T-helper 1 cell treated with Interleukin-12 subunit alpha and Interleukin-12 subunit beta and Interleukin-4 antibody, amounts not matched to agents 30 ng/mL and 1 ng/mL, for 36 hours (primary cell): ENCODE measurements around the gene SNCAIP. TPM values are rescaled to one million over a fixed set of nuclear protein-coding genes. Genes with fewer than 3 reads are reported as not detected.

Experiments
- intact Hi-C: fragments of 100-400 bp; cut with micrococcal nuclease; formaldehyde crosslinking; loops from one replicate; pipeline ENCODE4 v1.15.1; 2024
- total RNA-seq: library from RNA; stranded (reverse); gene quantifications from 2 replicates; pipeline ENCODE4 v1.2.3, GENCODE V29; 2022

SNCAIP gene
- total RNA-seq, 1 donor from 2014 or later, result not detected

DNA sequence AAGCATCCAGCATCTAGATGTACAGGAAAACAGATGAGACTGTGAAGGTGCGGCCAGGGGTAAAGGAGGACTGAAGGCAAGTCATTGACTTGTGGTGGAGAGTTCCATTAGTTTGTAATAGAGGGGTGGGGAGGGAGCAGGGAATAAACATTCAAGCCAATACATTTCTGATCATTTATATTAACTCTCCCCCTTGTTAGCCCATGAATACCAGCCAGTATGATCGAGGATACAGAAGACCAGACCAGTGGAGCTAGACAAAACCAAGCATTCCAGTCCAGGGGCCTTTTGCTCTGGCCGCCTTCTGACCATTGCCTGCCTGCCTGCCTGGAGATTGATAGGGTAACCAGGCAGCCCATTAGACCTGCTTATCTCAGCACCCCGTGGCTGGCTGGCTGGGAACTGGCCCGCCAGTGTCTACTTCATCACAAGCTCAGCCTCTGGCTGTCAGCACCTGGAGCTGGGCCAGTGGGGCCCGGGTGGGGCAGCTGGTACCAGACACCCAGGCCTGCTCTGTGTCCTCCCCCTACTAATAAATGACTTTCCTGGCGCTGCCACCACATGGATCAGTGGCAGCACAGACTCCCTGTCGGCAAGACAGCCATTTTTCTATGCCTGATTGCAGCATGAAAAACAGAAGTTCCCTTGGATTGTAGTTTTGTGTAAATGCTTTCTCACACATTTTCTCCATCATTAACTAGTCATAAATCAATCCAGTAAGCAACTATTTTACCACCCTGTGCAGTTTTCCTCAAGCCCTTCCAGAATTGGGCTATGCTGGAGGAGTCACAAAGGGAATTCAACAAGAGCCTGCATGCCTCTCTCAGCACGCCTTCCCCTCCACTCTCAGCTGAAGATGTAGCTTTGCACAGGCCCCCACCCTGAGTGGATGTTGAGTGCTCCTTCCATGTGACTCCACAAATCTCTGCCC, 181.3 kb downstream of the SNCAIP start:
- intact Hi-C loops, result no loop called here

DNA sequence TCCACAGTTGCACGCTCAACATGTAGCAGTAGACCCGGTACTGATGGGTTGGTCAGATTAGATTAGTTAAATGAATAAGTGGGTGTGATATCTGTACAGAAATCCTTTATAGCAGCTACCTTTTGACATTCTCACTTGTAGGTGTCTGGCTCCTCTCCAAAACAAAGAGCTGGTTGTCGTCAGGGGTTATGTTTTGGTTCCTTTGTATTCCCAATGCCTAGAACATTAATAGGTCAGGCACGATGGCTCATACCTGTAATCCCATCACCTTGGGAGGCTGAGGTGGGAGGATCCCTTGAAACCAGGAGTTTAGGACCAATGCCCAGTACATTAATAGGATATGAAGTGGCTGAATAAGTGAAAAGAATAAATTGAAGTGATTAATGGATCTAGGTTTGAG, 182.1 kb downstream of the SNCAIP start:
- intact Hi-C loops, result no loop called here

DNA sequence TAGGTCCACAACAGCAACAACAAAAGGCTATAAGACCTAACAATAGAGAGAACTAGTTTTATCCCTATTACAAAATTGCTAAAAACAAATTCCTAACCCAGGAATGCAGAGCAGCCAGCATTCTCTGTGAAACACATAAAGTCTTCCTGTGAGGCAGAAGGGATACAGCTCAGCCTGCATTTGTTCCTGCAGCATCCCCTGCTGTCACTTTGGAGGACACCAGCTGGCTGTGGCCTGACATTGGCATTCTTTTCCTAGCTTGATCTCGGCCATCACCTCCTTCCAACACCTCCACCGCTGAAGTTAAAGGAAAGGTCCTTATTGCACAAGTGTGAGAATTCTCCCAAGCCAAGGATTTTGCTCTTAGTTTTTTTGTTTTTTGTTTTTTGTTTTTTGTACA, 186.1 kb downstream of the SNCAIP start:
- intact Hi-C loops, result no loop called here

DNA sequence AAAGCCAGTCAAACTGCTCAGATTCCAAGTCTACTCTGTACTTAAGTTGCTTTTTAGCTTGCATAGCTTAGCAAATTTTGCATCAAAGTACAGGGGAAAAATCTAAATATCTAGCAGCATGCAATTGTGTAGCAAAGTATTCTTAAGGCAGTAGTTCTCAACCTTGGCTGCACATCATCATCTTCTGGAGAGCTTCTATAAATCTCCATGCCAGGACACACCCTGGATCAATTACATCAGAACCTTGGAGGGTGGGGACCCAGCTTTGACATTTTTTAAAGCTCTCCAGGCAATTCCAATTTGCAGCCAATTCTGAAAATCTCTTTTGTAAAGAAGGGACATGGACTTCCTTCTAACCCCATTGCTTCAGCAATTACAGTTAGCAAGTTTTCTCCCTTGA, 187.5 kb downstream of the SNCAIP start:
- intact Hi-C loops, result no loop called here

DNA sequence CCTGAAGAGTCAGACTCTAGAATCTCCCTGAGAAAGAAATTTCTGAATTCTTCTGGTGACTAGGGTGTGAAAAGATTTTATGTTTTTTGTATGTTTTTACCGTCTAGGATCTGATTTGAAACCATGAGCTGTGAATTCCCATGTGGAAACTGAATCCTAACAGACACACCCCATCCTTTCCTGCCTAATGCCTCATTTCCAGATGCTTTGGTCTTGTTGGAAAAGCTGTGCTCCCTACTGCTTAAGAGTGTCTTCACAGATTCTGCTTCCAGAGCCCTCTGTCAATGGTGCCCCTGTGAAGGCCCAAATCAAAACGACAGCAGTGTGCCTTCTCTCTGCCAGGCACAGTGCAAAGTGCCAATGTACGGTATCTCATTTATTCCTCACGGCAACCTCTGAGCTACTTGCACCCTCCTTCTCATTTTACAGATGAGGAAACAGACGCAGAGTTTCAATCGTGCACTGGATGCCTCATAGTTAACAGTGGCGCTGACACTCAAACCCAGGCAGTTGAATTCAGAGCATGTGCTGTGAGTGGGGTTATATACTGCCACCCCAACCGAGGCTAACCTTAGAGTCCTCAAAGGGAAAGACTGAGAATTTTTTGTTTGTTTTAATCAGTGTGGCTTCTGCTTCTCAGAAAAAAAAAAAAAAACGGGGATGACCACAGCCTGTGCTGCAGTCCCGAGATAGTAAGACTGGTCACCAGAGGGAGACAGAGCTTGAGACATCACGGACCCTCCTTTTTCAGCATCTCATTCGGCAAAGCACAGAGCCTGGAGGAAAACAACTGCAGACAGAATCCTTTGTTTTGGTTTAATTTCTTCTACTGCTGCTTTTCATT, 188.4 kb downstream of the SNCAIP start:
- intact Hi-C loops, result no loop called here

DNA sequence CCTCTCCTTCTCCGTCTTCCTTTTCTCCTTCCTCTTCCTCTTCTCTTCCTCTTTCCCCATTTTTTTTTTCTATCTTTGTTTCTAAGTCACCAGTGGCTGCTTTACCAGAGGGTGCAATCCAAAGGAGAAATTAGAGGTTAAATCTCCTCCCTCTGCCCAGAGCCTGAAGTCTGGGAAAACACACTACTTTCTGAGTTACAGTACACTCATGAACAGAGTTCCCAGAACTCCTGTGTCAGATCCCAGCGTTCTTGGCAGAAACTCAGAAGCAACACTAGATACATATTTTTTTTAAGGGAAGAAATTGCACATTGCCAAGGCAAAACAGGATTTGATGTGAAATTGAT, 189.0 kb downstream of the SNCAIP start:
- intact Hi-C loops, result no loop called here

DNA sequence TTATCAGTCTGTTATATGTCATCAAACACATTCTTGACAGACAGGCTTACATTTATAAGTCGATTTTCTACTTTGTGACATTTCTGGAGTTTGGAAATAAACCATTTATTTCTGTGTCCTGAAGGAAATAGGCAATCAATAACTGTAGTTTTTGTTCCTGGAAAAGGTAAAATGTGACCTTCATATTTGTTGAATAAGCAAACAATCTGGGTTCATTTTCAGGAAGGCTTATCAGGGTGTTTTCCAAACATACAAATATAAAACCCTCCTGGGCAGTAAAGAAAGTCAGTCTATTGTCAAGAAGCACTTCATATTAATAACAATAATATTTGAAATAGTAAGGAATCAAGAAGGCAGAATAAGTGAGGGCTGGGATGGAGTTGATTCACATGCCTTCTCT, 195.0 kb downstream of the SNCAIP start:
- intact Hi-C loops, result no loop called here

DNA sequence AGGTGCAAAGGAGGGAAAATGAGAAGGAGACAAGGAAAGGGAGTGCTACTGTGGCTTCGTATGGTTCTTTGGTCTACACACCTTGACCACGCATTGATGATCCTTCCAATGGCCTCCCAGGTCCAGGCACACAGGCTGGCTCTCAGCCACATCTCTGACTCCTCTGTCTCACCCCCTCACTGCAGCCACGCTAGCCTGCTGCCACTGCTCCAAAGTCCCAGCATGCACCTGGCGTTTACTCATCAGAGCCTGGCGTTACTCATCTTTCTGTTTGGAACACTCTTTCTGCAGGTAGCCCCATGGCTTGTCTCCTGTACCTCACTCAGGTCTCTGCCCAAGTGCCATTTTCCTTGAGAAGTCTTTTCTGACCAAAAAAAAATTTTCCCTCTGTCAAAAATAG, 195.5 kb downstream of the SNCAIP start:
- intact Hi-C loops, result no loop called here

DNA sequence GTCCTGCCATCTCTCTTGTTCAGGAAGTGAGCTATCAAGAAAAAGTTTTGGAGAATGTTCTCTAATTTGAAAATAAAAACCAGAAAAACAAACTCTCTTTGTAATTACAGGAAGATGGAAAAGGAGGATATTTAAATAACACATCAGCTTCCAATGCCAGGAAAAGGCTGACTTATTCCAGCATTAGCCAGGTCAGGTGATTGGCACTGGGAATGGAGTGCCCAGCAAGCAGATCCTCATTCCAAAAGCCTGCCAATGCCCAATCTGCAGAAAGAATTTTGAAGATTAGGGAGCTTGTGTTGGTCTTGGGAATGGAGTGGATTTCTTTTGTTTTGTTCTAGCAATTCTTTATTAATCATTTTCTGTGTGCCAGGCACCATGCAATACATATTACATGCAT, 196.6 kb downstream of the SNCAIP start:
- intact Hi-C loops, result no loop called here

Other genes starting within 250 kb of the SNCAIP start
- not detected in 2 replicates for gene LOX, start 234.0 kb upstream of the SNCAIP start, total RNA-seq
- gene ZNF474, start 182.7 kb upstream of the SNCAIP start, total RNA-seq, result 0.25 TPM in 1 of 2 replicates, not detected in the other